ENCODE results near the gene TBC1D17.

DNA sequence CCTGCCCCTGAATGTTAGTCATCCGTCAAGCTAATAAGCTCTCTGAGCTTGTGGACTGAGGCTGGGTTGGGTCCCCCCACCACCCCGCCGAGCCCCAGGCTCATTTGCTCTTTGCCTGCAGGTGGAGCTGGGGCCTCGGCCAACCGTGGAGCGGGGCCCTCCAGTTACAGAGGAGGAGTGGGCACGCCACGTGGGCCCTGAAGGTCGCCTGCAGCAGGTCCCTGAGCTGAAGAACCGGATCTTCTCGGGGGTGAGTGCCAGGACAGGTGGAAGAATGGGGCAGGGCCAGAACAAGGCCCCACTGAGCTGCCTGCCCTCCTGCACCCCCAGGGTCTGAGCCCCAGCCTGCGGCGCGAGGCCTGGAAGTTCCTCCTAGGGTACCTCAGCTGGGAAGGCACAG is 5.1 kb downstream of the TBC1D17 start:
- TF ChIP-seq POLR2A (IDR thresholded peaks at IDR 0.05) (no peak), EP300 (IDR thresholded peaks at IDR 0.05) (no peak)
- TF ChIP-seq, protein P1, sequence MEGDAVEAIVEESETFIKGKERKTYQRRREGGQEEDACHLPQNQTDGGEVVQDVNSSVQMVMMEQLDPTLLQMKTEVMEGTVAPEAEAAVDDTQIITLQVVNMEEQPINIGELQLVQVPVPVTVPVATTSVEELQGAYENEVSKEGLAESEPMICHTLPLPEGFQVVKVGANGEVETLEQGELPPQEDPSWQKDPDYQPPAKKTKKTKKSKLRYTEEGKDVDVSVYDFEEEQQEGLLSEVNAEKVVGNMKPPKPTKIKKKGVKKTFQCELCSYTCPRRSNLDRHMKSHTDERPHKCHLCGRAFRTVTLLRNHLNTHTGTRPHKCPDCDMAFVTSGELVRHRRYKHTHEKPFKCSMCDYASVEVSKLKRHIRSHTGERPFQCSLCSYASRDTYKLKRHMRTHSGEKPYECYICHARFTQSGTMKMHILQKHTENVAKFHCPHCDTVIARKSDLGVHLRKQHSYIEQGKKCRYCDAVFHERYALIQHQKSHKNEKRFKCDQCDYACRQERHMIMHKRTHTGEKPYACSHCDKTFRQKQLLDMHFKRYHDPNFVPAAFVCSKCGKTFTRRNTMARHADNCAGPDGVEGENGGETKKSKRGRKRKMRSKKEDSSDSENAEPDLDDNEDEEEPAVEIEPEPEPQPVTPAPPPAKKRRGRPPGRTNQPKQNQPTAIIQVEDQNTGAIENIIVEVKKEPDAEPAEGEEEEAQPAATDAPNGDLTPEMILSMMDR (IDR thresholded peaks at IDR 0.05) = no peak
